Stimulated activated CD4-positive, alpha-beta T cell treated with anti-CD3 and anti-CD28 coated beads, Interleukin-4, amount 100 ng/mL, for 48 hours (primary cell): ENCODE results near the gene ATF6B.
"Not testable (repeated sequence)": the region's sequence is repeated elsewhere in the genome, so short reads cannot be mapped to it uniquely, and the experiment has no call there.

ENCODE experiments used
- DNase-seq, 2 donors: peaks; one replicate each; pipeline ENCODE4 v3.0.0-alpha.2; 2020; ENCODE audit warnings: low read depth in 2 of 2

The ATF6B gene

DNA sequence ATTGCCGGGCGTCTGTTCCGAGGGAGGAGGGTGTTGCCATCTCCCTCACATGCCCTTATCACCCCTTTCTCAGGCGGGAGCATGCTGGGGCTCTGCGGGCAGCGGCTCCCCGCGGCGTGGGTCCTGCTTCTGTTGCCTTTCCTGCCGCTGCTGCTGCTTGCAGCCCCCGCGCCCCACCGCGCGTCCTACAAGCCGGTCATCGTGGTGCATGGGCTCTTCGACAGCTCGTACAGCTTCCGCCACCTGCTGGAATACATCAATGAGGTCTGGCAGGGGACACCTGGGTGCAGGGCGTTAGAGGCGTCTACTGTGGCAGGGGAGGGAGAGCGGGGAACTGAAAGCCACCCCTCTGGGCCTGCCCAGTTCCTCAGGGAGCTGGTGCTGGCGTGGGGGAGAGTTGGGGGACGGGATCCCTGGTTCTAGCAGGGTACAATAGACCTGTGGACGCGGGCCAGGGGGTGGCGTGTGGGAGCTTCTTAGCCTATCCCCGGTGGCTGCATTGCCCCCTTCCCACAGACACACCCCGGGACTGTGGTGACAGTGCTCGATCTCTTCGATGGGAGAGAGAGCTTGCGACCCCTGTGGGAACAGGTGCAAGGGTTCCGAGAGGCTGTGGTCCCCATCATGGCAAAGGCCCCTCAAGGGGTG lies 26.6 kb upstream of the ATF6B start:
- DNase-seq: peak; percentile 25 to 45

GRCh38 chr6:32153564-32154513 lies 25.8 kb upstream of the ATF6B start, which contains the start of gene PPT2:
Gene PPT2, plus strand, starts transcription at chr6:32154141. Its CDS starts 454 bp downstream, at chr6:32154595.
- peak; percentile 65 to 67 for DNase-seq

DNA sequence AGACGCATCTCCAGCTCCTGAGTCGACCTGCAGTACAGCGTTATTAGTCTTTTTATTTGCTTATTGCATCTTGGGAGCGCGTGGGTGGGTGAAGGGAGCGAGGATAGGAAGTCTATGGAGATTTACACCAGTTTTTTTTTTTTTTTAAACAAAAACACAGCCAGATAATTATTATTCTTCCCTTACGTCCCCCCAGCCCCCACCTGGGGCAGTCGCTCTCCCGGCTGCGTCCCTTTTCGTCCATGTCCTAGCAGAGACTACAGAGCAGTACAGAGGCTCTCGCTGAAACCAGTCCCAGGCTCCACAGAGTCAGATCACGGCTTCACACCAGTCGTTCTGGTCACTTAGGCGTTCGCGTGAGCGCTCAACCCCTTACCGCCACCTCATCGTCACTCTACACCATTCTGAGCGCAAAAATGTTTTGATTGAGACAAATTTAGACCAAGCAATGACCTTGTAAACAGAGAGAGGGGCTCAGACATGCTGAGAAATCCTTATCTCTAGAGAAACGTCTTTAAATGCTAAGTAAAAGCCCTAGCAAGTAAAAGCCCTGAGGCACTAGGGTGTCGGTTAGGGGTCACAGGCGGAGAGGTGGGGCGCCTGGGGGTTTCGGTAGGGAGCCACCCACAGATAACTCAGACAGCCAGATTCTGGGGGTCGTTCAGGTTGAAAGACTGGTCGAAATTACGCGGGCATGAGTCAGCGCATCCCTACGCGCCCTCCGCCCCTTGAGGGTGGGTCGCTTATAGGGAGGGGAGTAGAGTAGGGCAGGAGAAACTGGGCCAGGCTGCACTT lies 24.9 kb upstream of the ATF6B start:
- no peak for DNase-seq

GRCh38 chr6:32151863-32152768 lies 24.1 kb upstream of the ATF6B start, which contains the start of gene PRRT1:
Gene PRRT1, minus strand, starts transcription at chr6:32151939. Its CDS starts 112 bp downstream, at chr6:32151827.
- DNase-seq: no peak

GRCh38 chr6:32151181-32151862 lies 23.3 kb upstream of the ATF6B start:
- DNase-seq: no peak

DNA sequence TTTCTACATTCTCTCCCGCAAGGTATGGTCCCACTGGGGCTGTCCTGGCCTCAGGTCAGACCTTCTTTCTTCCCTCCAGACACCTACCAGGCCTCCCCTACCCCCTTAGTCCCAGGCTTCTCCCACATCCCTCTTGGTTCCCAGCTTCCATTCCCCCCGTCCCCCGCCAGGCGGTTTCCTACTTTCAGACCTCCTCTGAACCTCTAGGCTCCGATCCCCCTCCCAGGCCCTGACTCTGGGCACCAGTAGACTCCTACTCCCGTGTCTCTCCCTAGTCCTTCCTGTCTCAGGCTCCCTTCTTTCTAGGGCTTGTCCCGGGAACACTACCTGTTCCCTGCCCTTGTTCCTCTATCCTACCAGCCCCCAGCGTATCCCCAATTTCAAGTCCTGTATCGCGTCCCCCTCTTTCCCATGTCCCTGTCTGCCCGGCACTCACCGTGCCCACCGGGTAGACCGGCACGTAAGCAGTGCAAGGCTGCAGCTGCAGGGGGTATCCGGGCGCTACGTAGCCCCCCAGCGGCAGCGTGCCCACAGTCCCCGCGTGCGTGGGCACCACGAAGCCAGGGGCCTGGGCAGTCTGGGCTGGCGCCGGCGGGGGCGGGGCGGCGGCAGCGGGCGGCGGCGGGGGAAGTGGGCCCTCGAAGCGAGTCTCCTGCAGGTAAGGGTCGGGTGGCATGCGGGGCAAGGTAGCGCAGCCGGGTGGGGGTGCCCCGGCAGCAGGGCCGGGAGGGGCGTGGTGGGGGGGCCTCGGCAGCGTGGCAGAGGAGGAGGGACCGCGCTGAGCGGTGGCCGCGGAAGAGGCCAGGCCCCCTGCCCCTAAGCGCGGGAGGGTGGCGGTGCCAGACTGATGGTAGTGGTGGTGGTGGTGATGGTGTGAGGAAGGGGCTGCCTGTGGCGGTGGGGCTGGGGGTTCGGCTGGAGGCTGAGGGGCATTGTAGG lies 22.2 kb upstream of the ATF6B start:
- DNase-seq: no peak

GRCh38 chr6:32149092-32149755 lies 21.2 kb upstream of the ATF6B start:
- DNase-seq: no peak

DNA sequence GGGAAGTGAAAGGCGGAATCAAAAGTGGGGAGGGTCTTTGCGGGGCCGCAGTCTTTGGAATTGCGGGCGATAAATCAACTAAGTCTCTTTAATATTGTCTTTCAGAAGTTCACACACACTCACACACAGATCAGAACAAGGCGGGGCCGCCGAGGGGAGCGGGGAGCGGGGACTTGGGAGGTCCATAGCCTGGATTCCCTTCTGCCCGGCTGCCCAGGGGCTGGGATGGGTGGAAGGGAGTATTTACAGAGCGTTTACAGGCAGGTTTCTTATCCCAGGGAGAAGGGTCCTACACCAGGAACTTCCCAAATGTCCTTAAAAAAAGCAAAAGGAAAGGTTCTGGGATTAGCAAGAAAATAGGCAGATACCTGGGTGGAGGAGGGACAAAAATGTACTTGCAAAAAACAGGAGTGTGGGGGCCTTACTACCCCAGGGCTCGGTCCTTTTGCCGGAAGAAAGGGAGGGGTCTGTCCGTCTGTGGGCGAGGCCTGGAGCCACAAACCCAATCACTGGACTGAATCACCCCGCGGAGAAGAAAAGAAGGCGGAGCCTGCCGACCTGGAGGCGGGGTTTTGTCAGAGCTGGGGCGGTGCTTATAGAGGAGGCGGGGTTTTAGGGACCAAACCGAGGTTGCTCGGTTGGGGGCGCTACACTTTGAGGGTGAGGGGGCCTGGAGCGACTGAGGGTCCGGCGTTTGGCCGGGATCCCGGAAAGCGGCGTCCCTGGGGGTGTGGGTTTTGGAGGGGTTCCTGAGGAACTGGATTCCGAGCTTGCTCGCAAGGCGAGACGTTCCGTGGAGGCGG lies 20.4 kb upstream of the ATF6B start:
- peak; percentile 49 to 74 for DNase-seq

DNA sequence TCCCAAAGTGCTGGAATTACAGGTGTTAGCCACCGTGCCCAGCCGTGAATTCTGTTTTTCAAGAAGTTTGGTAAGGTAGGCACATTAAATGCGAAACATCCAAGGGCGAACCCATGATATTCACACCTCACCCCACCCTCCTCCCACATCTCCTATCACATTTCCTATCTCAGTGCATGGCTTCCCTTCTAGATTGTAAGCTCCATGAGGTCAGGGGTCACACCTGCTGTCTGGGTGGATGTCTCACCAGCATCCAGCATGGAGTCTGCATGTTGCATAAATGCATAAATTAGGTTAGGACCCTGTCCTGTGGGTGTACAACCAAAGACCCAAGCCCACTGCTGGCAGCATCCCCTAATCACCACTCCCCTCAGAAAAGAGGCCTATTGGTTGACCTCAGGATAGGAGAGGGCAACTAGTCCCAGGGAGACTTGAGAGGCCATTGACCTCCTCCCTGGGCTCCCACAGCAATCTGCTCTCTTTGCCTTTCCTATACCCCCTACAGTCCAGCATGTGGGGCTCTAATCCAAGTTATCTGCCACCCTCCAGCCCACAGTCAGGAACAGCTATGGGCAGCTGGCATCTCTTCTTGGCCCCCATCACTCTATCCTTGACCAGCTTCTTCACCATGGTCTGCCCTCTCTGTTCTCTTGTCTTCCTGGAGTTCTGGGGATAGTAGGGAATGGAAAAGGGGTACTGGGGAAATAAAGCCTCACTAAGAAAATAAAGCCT lies 19.5 kb upstream of the ATF6B start:
- no peak for DNase-seq

DNA sequence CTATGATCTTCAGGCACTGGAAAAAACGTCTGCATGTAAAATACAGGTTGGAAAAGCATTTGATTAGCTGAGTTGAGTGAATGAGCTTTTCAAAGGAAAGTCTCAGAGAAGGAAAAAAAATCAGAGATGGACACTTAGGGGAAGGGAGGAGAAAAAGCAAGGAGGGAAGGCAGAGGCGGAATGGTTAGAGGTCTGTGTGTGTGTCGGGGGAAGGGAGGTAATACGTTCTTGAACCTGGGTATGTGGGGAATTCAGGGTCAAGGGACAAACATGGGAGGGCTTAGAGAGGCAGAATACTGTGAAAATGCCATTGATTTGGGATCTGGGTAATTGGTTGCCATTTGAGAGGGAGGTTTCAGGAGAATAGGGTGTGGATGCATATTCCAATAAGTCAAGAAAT lies 18.6 kb upstream of the ATF6B start:
- DNase-seq: no peak

GRCh38 chr6:32146287-32146686 lies 18.2 kb upstream of the ATF6B start:
- DNase-seq: no peak

DNA sequence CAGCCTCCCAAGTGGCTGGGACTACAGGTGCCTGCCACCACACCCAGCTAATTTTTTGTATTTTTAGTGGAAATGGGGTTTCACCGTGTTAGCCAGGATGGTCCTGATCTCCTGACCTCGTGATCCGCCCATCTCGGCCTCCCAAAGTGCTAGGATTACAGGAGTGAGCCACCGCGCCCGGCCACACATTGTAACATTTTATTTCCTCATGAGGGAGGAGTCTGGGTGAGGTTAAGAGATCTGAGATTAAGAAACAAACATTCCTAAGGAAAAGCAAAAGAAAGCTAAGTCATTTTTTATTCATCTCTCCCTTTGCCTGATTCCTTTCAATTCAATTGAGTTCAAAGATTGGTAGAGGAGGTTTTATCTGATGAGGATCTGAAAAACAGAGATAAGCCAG lies 16.2 kb upstream of the ATF6B start:
- DNase-seq: not testable (repeated sequence)

GRCh38 chr6:32140420-32141046 lies 12.5 kb upstream of the ATF6B start:
- no peak for DNase-seq

DNA sequence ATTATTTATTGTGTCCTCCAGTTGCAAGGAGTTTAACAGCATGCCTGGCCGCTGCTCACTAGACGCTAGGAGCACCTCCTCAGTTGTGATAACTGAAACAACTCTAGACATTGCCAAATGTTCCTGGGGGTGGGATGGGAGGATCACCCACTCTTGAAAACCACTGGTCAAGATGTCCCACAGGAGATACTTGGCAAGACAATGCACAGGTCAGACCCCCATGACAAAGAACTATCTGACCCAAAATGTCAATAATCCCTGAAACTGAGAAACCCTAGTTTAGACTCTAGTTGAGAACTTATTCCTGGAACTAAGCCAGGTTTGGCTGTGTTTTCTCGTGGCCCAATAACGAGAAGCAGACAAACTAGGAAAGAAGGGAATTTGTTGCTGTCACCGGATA lies 11.5 kb upstream of the ATF6B start:
- no peak for DNase-seq

- no peak for DNase-seq
These were observed 9.4 kb upstream of the ATF6B start for GRCh38 chr6:32137454-32137853.

GRCh38 chr6:32133786-32134185 lies 5.7 kb upstream of the ATF6B start:
- no peak for DNase-seq

DNA sequence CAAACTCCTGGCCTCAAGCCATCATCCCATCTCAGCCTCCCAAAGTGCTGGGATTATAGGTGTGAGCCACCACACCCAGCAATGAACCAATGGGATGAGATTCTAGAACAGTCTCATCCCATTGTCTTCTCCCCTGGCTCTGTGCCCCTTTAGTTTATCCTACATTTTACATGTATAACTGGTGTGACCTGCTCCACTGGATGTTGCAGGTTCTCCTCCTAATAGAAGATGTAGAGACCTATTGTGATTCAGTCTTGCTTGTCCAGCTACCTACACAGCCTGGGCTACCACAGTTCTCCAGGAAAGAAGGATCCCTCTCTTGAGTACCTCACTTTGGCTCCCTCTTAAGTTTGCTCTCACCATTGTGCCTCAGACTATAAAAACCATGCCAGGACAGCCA lies 4.1 kb upstream of the ATF6B start:
- no peak for DNase-seq
